ENCODE results near the gene NUDT5. TPM values are rescaled to one million over a fixed set of nuclear protein-coding genes. Genes with fewer than 3 reads are reported as not detected.

The NUDT5 gene
- total and polyA plus RNA-seq, 3 experiments from 2014 or later = 61.4 to 125 (median 119) TPM

- H3K4me1 ChIP-seq (ENCODE audit: insufficient read depth, low read length) = peaks cover 2% of the 10 kb centered on the region
- peak overlapping the region in 1 of 7 donors; percentile 67 for H3K4me3 Mint-ChIP-seq
- H3K27ac ChIP-seq (ENCODE audit: low read depth, low read length) = no peak overlapping the region
- peaks cover 0 to 48% (median 9%) of the 10 kb centered on the region in 3 donors for H3K36me3 Mint-ChIP-seq
- no peak overlapping the region for H3K4me3 ChIP-seq (ENCODE audit: low read length)
- H3K9me3 ChIP-seq (ENCODE audit: low read length) = no peaks in the 10 kb centered on the region
- POLR2A ChIA-PET = no interaction called here
- no peak for DNase-seq
- H3K27me3 Mint-ChIP-seq = no peaks in the 10 kb centered on the region
- CTCF ChIA-PET = no interaction called here
- peaks cover 5 to 13% (median 11%) of the 10 kb centered on the region in 3 donors for H3K4me1 Mint-ChIP-seq
- H3K9me3 Mint-ChIP-seq = no peaks in the 10 kb centered on the region
- H3K27me3 ChIP-seq (ENCODE audit: insufficient read depth, low read length, poor library complexity, severe bottlenecking) = no peaks in the 10 kb centered on the region
- H3K27ac Mint-ChIP-seq = peak overlapping the region in 2 of 8 donors; percentile 27 to 47
- no peaks in the 10 kb centered on the region for H3K36me3 ChIP-seq (ENCODE audit: insufficient read depth, low read length)
Observed at GRCh38 chr10:12135631-12136030, 60.1 kb downstream of the NUDT5 start.

- POLR2A ChIA-PET = interaction anchor here (1.0 to 1.2 kb wide), 2 partner anchors 65 to 87 kb away, joined by 5 to 6 read pairs; partner anchors contain the start of genes CDC123, NUDT5 and UPF2
- H3K36me3 Mint-ChIP-seq = peaks cover 0 to 21% (median under 1%) of the 10 kb centered on the region in 3 donors
- peak overlapping the region; percentile 78 to 93 (median 88) for H3K27ac Mint-ChIP-seq
- H3K27me3 ChIP-seq (ENCODE audit: insufficient read depth, low read length, poor library complexity, severe bottlenecking) = no peaks in the 10 kb centered on the region
- H3K9me3 Mint-ChIP-seq = no peaks in the 10 kb centered on the region
- H3K27ac ChIP-seq (ENCODE audit: low read depth, low read length) = peak overlapping the region; percentile 79
- no peaks in the 10 kb centered on the region for H3K36me3 ChIP-seq (ENCODE audit: insufficient read depth, low read length)
- H3K4me1 Mint-ChIP-seq = peaks cover 15 to 29% (median 29%) of the 10 kb centered on the region in 3 donors
- H3K4me3 Mint-ChIP-seq = peak overlapping the region; percentile 89 to 96 (median 91)
- peak in 4 of 5 donors; percentile 24 to 57 (median 27) for DNase-seq
- H3K9me3 ChIP-seq (ENCODE audit: low read length) = no peaks in the 10 kb centered on the region
- peaks cover 8% of the 10 kb centered on the region for H3K4me1 ChIP-seq (ENCODE audit: insufficient read depth, low read length)
- H3K4me3 ChIP-seq (ENCODE audit: low read length) = peak overlapping the region; percentile 62
- H3K27me3 Mint-ChIP-seq = peaks cover 0 to 2% of the 10 kb centered on the region in 2 donors
- CTCF ChIA-PET = interaction anchor here (1.4 to 1.6 kb wide), 3 partner anchors 10 to 85 kb away, joined by 3 to 4 read pairs (median 3); no protein-coding TSS in a partner anchor
Observed at GRCh38 chr10:12130237-12130872, 65.3 kb downstream of the NUDT5 start.

GRCh38 chr10:12129222-12130111 is 66.2 kb downstream of the NUDT5 start, which contains the start of gene SEC61A2:
TSS of gene SEC61A2 (plus strand) at chr10:12129677. CDS start at chr10:12129788, 111 bp downstream.
- H3K4me1 Mint-ChIP-seq = peaks cover 15 to 29% (median 29%) of the 10 kb centered on the region in 3 donors
- POLR2A ChIA-PET = interaction anchor here (0.7 to 1.2 kb wide), 3 partner anchors 59 to 86 kb away, joined by 3 to 6 read pairs (median 5); partner anchors contain the start of genes CDC123, NUDT5 and UPF2
- no peaks in the 10 kb centered on the region for H3K9me3 Mint-ChIP-seq

GRCh38 chr10:12121673-12122072 is 74.0 kb downstream of the NUDT5 start:
- H3K27ac ChIP-seq (ENCODE audit: low read depth, low read length) = no peak overlapping the region
- Mint-ChIP-seq H3K36me3 (peaks cover 7 to 48% (median 17%) of the 10 kb centered on the region in 3 donors), H3K9me3 (no peaks in the 10 kb centered on the region), H3K4me1 (peaks cover 8 to 17% (median 16%) of the 10 kb centered on the region in 3 donors), H3K27ac (peak overlapping the region in 5 of 8 donors; percentile 14 to 89 (median 79)), H3K4me3 (no peak overlapping the region), H3K27me3 (no peaks in the 10 kb centered on the region)
- H3K4me1 ChIP-seq (ENCODE audit: insufficient read depth, low read length) = no peaks in the 10 kb centered on the region
- H3K9me3 ChIP-seq (ENCODE audit: low read length) = no peaks in the 10 kb centered on the region
- ChIA-PET POLR2A (no interaction called here), CTCF (no interaction called here)
- no peaks in the 10 kb centered on the region for H3K27me3 ChIP-seq (ENCODE audit: insufficient read depth, low read length, poor library complexity, severe bottlenecking)
- peaks cover 13% of the 10 kb centered on the region for H3K36me3 ChIP-seq (ENCODE audit: insufficient read depth, low read length)
- H3K4me3 ChIP-seq (ENCODE audit: low read length) = no peak overlapping the region
- DNase-seq = no peak

More at GRCh38 chr10:12129222-12130111, 66.2 kb downstream of the NUDT5 start, which contains the start of gene SEC61A2:
- Histone ChIP-seq H3K4me3 (ENCODE audit: low read length) (peak within 1 kb of the TSS; percentile 62), H3K36me3 (ENCODE audit: insufficient read depth, low read length) (no peaks in the 10 kb centered on the region), H3K27me3 (ENCODE audit: insufficient read depth, low read length, poor library complexity, severe bottlenecking) (no peaks in the 10 kb centered on the region), H3K4me1 (ENCODE audit: insufficient read depth, low read length) (peaks cover 8% of the 10 kb centered on the region), H3K9me3 (ENCODE audit: low read length) (no peaks in the 10 kb centered on the region), H3K27ac (ENCODE audit: low read depth, low read length) (peak within 1 kb of the TSS; percentile 79)
- peak within 1 kb of the TSS; percentile 83 to 95 (median 90) for H3K27ac Mint-ChIP-seq
- H3K4me3 Mint-ChIP-seq = peak within 1 kb of the TSS; percentile 89 to 96 (median 91)
- DNase-seq = peak; percentile 97 to 99 (median 98)
- peaks cover 0 to 17% (median 0%) of the 10 kb centered on the region in 3 donors for H3K36me3 Mint-ChIP-seq
- peaks cover 0 to 2% of the 10 kb centered on the region in 2 donors for H3K27me3 Mint-ChIP-seq
- CTCF ChIA-PET = interaction anchor here (1.4 to 1.6 kb wide), 3 partner anchors 11 to 86 kb away, joined by 3 to 4 read pairs (median 3); no protein-coding TSS in a partner anchor

Other genes starting within 250 kb of the NUDT5 start
- gene UPF2, start 153.1 kb downstream of the NUDT5 start, total RNA-seq = 10 to 100 TPM; 39.8 to 42.4 TPM
- gene UPF2, start 153.1 kb downstream of the NUDT5 start, polyA plus RNA-seq = 18.5 TPM
- gene DHTKD1, start 126.9 kb downstream of the NUDT5 start, total RNA-seq = 10 to 100 TPM; 11.1 to 13.9 TPM
- gene DHTKD1, start 126.9 kb downstream of the NUDT5 start, polyA plus RNA-seq = 9.2 TPM
- gene SEC61A2, start 66.2 kb downstream of the NUDT5 start, total RNA-seq = 10 to 100 TPM; 12.5 to 13.6 TPM
- gene SEC61A2, start 66.2 kb downstream of the NUDT5 start, polyA plus RNA-seq = 2.5 TPM
- 100 to 1,000 TPM; 161 to 162 TPM for gene CDC123, start 297 bp upstream of the NUDT5 start, total RNA-seq
- gene CDC123, start 297 bp upstream of the NUDT5 start, polyA plus RNA-seq = 97.5 TPM
- 10 to 100 TPM in 1 of 2 experiments, 1 to 10 TPM in 1; 8.9 to 10.0 TPM for gene CAMK1D, start 153.7 kb upstream of the NUDT5 start, total RNA-seq
- 15.1 TPM for gene CAMK1D, start 153.7 kb upstream of the NUDT5 start, polyA plus RNA-seq

Measured in CD8-positive, alpha-beta memory T cell (primary cell).